GM12872 (cell line): ENCODE measurements around the gene CASP10.

Source experiments
- CTCF ChIP-seq: IDR thresholded peaks from 3 replicates; pipeline ENCODE4 v1.5.1; 2011; ENCODE audit warnings: low read depth, mild to moderate bottlenecking, low read length, moderate library complexity; ENCODE audit not compliant: insufficient read depth

CASP10 gene

GRCh38 chr2:201197781-201198180, 14.8 kb downstream of the CASP10 start:
- no peak for TF ChIP-seq CTCF

- no peak for TF ChIP-seq CTCF
These were observed 16.9 kb downstream of the CASP10 start for GRCh38 chr2:201199847-201200246.

GRCh38 chr2:201200345-201200744, 17.4 kb downstream of the CASP10 start:
- no peak for TF ChIP-seq CTCF

- no peak for TF ChIP-seq CTCF
These were observed 18.4 kb downstream of the CASP10 start for GRCh38 chr2:201201371-201201770.

- no peak for TF ChIP-seq CTCF
These were observed 21.1 kb downstream of the CASP10 start for GRCh38 chr2:201203916-201204654.

GRCh38 chr2:201204655-201205514, 21.9 kb downstream of the CASP10 start:
- no peak for TF ChIP-seq CTCF

- TF ChIP-seq CTCF: no peak
These were observed 22.5 kb downstream of the CASP10 start for GRCh38 chr2:201205515-201205849.
